Measurements from ENCODE around the gene TBX1. TPM values are rescaled to one million over a fixed set of nuclear protein-coding genes. Genes with fewer than 3 reads are reported as not detected.
A peak's percentile ranks its signal among the peaks of the same experiment; 100 is the strongest.

The TBX1 gene
- total RNA-seq, 1 donor from 2014 or later: not detected

GRCh38 chr22:19715188-19715930 is 45.2 kb upstream of the TBX1 start:
- H3K27me3 Mint-ChIP-seq (ENCODE audit: low read depth): peaks cover 32% of the 10 kb centered on the region
- DNase-seq (ENCODE audit: low read depth, low spot score): no peak
- H3K27ac Mint-ChIP-seq (ENCODE audit: unreplicated experiment): no peak overlapping the region
- TF ChIP-seq, protein P1, sequence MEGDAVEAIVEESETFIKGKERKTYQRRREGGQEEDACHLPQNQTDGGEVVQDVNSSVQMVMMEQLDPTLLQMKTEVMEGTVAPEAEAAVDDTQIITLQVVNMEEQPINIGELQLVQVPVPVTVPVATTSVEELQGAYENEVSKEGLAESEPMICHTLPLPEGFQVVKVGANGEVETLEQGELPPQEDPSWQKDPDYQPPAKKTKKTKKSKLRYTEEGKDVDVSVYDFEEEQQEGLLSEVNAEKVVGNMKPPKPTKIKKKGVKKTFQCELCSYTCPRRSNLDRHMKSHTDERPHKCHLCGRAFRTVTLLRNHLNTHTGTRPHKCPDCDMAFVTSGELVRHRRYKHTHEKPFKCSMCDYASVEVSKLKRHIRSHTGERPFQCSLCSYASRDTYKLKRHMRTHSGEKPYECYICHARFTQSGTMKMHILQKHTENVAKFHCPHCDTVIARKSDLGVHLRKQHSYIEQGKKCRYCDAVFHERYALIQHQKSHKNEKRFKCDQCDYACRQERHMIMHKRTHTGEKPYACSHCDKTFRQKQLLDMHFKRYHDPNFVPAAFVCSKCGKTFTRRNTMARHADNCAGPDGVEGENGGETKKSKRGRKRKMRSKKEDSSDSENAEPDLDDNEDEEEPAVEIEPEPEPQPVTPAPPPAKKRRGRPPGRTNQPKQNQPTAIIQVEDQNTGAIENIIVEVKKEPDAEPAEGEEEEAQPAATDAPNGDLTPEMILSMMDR (conservative IDR thresholded peaks at IDR 0.05): no peak
- H3K9me3 Mint-ChIP-seq: no peaks in the 10 kb centered on the region
- peak overlapping the region; percentile 78 for H3K4me3 Mint-ChIP-seq
- peaks cover 3% of the 10 kb centered on the region for H3K4me1 Mint-ChIP-seq
- peaks cover 9% of the 10 kb centered on the region for H3K36me3 Mint-ChIP-seq (ENCODE audit: low read depth)

- TF ChIP-seq, protein P1 (conservative IDR thresholded peaks at IDR 0.05): no peak
- peaks cover 3% of the 10 kb centered on the region for H3K4me1 Mint-ChIP-seq
- peak overlapping the region; percentile 47 for H3K4me3 Mint-ChIP-seq
- H3K27me3 Mint-ChIP-seq (ENCODE audit: low read depth): peaks cover 40% of the 10 kb centered on the region
- no peak overlapping the region for H3K27ac Mint-ChIP-seq (ENCODE audit: unreplicated experiment)
- H3K36me3 Mint-ChIP-seq (ENCODE audit: low read depth): peaks cover 13% of the 10 kb centered on the region
- DNase-seq (ENCODE audit: low read depth, low spot score): no peak
- H3K9me3 Mint-ChIP-seq: no peaks in the 10 kb centered on the region
These were observed 44.3 kb upstream of the TBX1 start for GRCh38 chr22:19716041-19716828.

DNA sequence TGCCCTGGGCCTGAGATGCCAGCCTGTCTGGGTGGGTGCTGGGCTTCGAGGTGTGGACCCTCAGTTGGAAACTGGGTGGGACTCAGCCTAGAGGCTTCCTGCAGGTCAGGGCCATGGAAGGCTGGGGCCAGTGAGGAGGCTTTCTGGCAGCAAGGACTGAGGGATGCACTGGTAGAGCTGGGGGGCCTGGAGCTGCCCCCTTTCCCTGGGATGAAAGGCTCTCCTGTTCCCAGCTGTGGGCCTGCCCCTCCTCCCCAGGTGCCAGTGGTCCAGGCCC is 43.8 kb upstream of the TBX1 start:
- H3K27me3 Mint-ChIP-seq (ENCODE audit: low read depth): peaks cover 46% of the 10 kb centered on the region
- TF ChIP-seq, protein P1 (conservative IDR thresholded peaks at IDR 0.05): no peak
- no peaks in the 10 kb centered on the region for H3K9me3 Mint-ChIP-seq
- H3K4me3 Mint-ChIP-seq: no peak overlapping the region
- H3K4me1 Mint-ChIP-seq: peaks cover 3% of the 10 kb centered on the region
- no peak overlapping the region for H3K27ac Mint-ChIP-seq (ENCODE audit: unreplicated experiment)
- H3K36me3 Mint-ChIP-seq (ENCODE audit: low read depth): peaks cover 13% of the 10 kb centered on the region
- no peak for DNase-seq (ENCODE audit: low read depth, low spot score)

- no peak overlapping the region for H3K27ac Mint-ChIP-seq (ENCODE audit: unreplicated experiment)
- H3K9me3 Mint-ChIP-seq: no peaks in the 10 kb centered on the region
- peaks cover 3% of the 10 kb centered on the region for H3K4me1 Mint-ChIP-seq
- DNase-seq (ENCODE audit: low read depth, low spot score): no peak
- H3K27me3 Mint-ChIP-seq (ENCODE audit: low read depth): peaks cover 45% of the 10 kb centered on the region
- H3K36me3 Mint-ChIP-seq (ENCODE audit: low read depth): peaks cover 13% of the 10 kb centered on the region
- TF ChIP-seq, protein P1 (conservative IDR thresholded peaks at IDR 0.05): no peak
- H3K4me3 Mint-ChIP-seq: peak overlapping the region; percentile 83
These were observed 43.4 kb upstream of the TBX1 start for GRCh38 chr22:19717181-19717580.

- Mint-ChIP-seq H3K4me3 (peak overlapping the region; percentile 83), H3K27me3 (ENCODE audit: low read depth) (peaks cover 48% of the 10 kb centered on the region), H3K36me3 (ENCODE audit: low read depth) (peaks cover 13% of the 10 kb centered on the region), H3K9me3 (no peaks in the 10 kb centered on the region), H3K27ac (ENCODE audit: unreplicated experiment) (no peak overlapping the region), H3K4me1 (peaks cover 4% of the 10 kb centered on the region)
- peak; percentile 77 for DNase-seq (ENCODE audit: low read depth, low spot score)
- TF ChIP-seq, protein P1 (conservative IDR thresholded peaks at IDR 0.05): peak; percentile 97
These were observed 42.7 kb upstream of the TBX1 start for GRCh38 chr22:19717691-19718455.
